Adrenal gland (tissue), 12 donors: ENCODE results near the gene ERCC5. TPM values are rescaled to one million over a fixed set of nuclear protein-coding genes. Genes with fewer than 3 reads are reported as not detected.

Experiments used
- DNase-seq, 7 donors: peaks; one replicate each; pipeline ENCODE4 v3.0.0-alpha.2; 2019 to 2020
- H3K27ac ChIP-seq, 5 donors: fragments of 200-600 bp; sonication (generic) in 4 of 5; 1 replicate in 3 of 5; 2 replicates in 2 of 5; pipeline versions ENCODE4 v1.5.1 to v1.8.0; 2016 to 2020; ENCODE audit warnings: mild to moderate bottlenecking in 1 of 5
- H3K27me3 ChIP-seq: fragments of 200-600 bp; 2 replicates; pipeline ENCODE4 v1.8.0; 2021
- H3K36me3 ChIP-seq, 2 donors: fragments of 200-600 bp; replicated peaks in 1 of 2; 1 replicate in 1 of 2; 2 replicates in 1 of 2; pipeline versions ENCODE4 v1.5.1 to v1.8.0; 2018 to 2022
- H3K4me1 ChIP-seq, 2 donors: fragments of 200-600 bp; replicated peaks in 1 of 2; 1 replicate in 1 of 2; 2 replicates in 1 of 2; pipeline versions ENCODE4 v1.5.1 to v1.8.0; 2018 to 2021
- H3K4me3 ChIP-seq, 4 donors: fragments of 200-600 bp; sonication (generic) in 3 of 4; one replicate each; pipeline ENCODE4 v1.5.1; 2016 to 2018
- H3K9me3 ChIP-seq, 3 donors: fragments of 200-600 bp; sonication (generic) in 1 of 3; replicated peaks in 1 of 3; 1 replicate in 2 of 3; 2 replicates in 1 of 3; pipeline versions ENCODE4 v1.5.1 to v1.8.0; 2016 to 2021
- CTCF ChIP-seq, 6 experiments: fragments of 450-650 bp in 4 of 6; fragments of 200-600 bp in 2 of 6; sonication (generic) in 1 of 6; IDR thresholded peaks; 1 replicate in 5 of 6; 2 replicates in 1 of 6; pipeline versions ENCODE4 v1.5.1 to v1.8.0; 2016 to 2021; ENCODE audit warnings: antibody characterized with exemption in 6 of 6, mild to moderate bottlenecking in 2 of 6, moderate library complexity in 1 of 6
- POLR2A ChIP-seq, 2 donors: fragments of 450-650 bp; IDR thresholded peaks; one replicate each; pipeline ENCODE4 v1.6.1; 2017; ENCODE audit warnings: antibody characterized with exemption in 2 of 2, mild to moderate bottlenecking in 2 of 2, moderate library complexity in 1 of 2
- WGBS, 4 donors: extraction: QIAGEN DNeasy Blood & Tissue Kit in 2 of 4; methylation state at CpG; one replicate each; pipeline versions ENCODE4 v1.1.5 to v1.1.7; 2013 to 2017; 5-methylcytosine and 5-hydroxymethylcytosine counted together
- intact Hi-C, 2 donors: fragments of 100-400 bp; cut with DNase I; formaldehyde crosslinking; loops; one replicate each; pipeline versions ENCODE4 v1.14.1 to v1.15.0; 2022 to 2023
- polyA plus RNA-seq, 3 donors: library from polyadenylated mRNA; stranded (reverse); fragments of 200-250 nt in 2 of 3; fragments of 350-450 nt in 1 of 3; fragmentation: Illumina TruSeq in 1 of 3; extraction: RNeasy Lipid Tissue Mini Kit (QIAGEN cat#74804) in 1 of 3; gene quantifications; one replicate each; pipeline ENCODE4 v1.2.3, GENCODE V29; 2013 to 2014
- total RNA-seq, 9 donors: library from RNA; depleted of rRNA in 4 of 9; stranded (reverse); fragments of >200 nt in 4 of 9; fragments of 120-200 nt in 1 of 9; fragmentation: NEBNext Ultra II Directional in 1 of 9; extraction: Animal tissue kit (Norgen Biotek cat#: 25700) in 1 of 9; gene quantifications; one replicate each; pipeline versions ENCODE4 v1.1.0 to v1.2.4, GENCODE V29; 2013 to 2023
- donor health status: healthy with polysubstance abuse.
- donor health status: Bipolar disorder and iron deficiency.
- donor health status: DM: yes; HTN: yes; CAD: no.
- donor health status: DM: no; HTN: no; CAD: no.
- donor health status: DM: no; HTN: no; CAD: no.
- donor health status: DM: yes; HTN: yes; CAD: no.

The ERCC5 gene
- total and polyA plus RNA-seq, 12 donors, result 37.8 to 185 (median 64.6) TPM

- H3K36me3 ChIP-seq, result no peaks in the 10 kb centered on the region
- no peaks in the 10 kb centered on the region for H3K27me3 ChIP-seq
- DNase-seq, result no peak
- no peak for TF ChIP-seq CTCF (IDR thresholded peaks at IDR 0.05)
- TF ChIP-seq POLR2A (IDR thresholded peaks at IDR 0.05), result no peak
- intact Hi-C loops, result no loop called here
- no peaks in the 10 kb centered on the region for H3K4me1 ChIP-seq
- H3K9me3 ChIP-seq, result no peaks in the 10 kb centered on the region
- H3K27ac ChIP-seq, result no peak overlapping the region
- H3K4me3 ChIP-seq, result no peak overlapping the region
Measured at GRCh38 chr13:102901056-102901455, 55.2 kb downstream of the ERCC5 start.

GRCh38 chr13:102901615-102902305, 55.9 kb downstream of the ERCC5 start:
- H3K9me3 ChIP-seq, result no peaks in the 10 kb centered on the region
- 80 to 88% (median 85%) methylated on average over 5 of the region's 5 CpGs for WGBS, 4 donors
- H3K36me3 ChIP-seq, result no peaks in the 10 kb centered on the region
- no peak overlapping the region for H3K4me3 ChIP-seq
- no peak for TF ChIP-seq POLR2A (IDR thresholded peaks at IDR 0.05)
- TF ChIP-seq CTCF (IDR thresholded peaks at IDR 0.05), result no peak
- intact Hi-C loops, result no loop called here
- H3K4me1 ChIP-seq, result no peaks in the 10 kb centered on the region
- no peak for DNase-seq
- no peak overlapping the region for H3K27ac ChIP-seq
- H3K27me3 ChIP-seq, result no peaks in the 10 kb centered on the region

- Histone ChIP-seq H3K27ac (no peak overlapping the region), H3K27me3 (peaks cover 4% of the 10 kb centered on the region), H3K4me1 (no peaks in the 10 kb centered on the region), H3K4me3 (no peak overlapping the region), H3K36me3 (no peaks in the 10 kb centered on the region), H3K9me3 (no peaks in the 10 kb centered on the region)
- no peak for TF ChIP-seq POLR2A (IDR thresholded peaks at IDR 0.05)
- no peak for TF ChIP-seq CTCF (IDR thresholded peaks at IDR 0.05)
- WGBS, 4 donors, result 79 to 84% (median 82%) methylated on average over 8 to 12 of the region's 12 CpGs
- intact Hi-C loops, result no loop called here
- no peak for DNase-seq
Measured at GRCh38 chr13:102902789-102903347, 57.0 kb downstream of the ERCC5 start.

GRCh38 chr13:102903659-102904407, 58.0 kb downstream of the ERCC5 start:
- Histone ChIP-seq H3K4me3 (no peak overlapping the region), H3K27ac (no peak overlapping the region), H3K9me3 (no peaks in the 10 kb centered on the region), H3K36me3 (no peaks in the 10 kb centered on the region), H3K4me1 (no peaks in the 10 kb centered on the region), H3K27me3 (peaks cover 4% of the 10 kb centered on the region)
- no peak for DNase-seq
- 48 to 57% (median 52%) methylated on average over 14 of the region's 14 CpGs for WGBS, 4 donors
- intact Hi-C loops, result no loop called here
- TF ChIP-seq CTCF (IDR thresholded peaks at IDR 0.05), result peak; percentile 10 to 39 (median 22)
- no peak for TF ChIP-seq POLR2A (IDR thresholded peaks at IDR 0.05)
